ENCODE measurements around the gene CFC1B. TPM values are rescaled to one million over a fixed set of nuclear protein-coding genes. Genes with fewer than 3 reads are reported as not detected.
"Not testable (repeated sequence)": the region's sequence is repeated elsewhere in the genome, so short reads cannot be mapped to it uniquely, and the experiment has no call there.

Gene CFC1B
- total and polyA plus RNA-seq, 3 donors from 2014 or later = not detected

- DNase-seq; H3K4me1 ChIP-seq; H3K36me3 ChIP-seq (ENCODE audit: low read depth, missing control alignments); H3K27ac ChIP-seq; intact Hi-C loops (cut with DNase I; ENCODE audit: low total_unique reads); H3K9me3 ChIP-seq; H3K4me3 ChIP-seq; H3K27me3 ChIP-seq: not testable (repeated sequence)
- no CpG with 5 or more reads among the region's 9 CpGs for WGBS, 2 donors
Observed at GRCh38 chr2:130531672-130532071, 10.7 kb downstream of the CFC1B start.

DNA sequence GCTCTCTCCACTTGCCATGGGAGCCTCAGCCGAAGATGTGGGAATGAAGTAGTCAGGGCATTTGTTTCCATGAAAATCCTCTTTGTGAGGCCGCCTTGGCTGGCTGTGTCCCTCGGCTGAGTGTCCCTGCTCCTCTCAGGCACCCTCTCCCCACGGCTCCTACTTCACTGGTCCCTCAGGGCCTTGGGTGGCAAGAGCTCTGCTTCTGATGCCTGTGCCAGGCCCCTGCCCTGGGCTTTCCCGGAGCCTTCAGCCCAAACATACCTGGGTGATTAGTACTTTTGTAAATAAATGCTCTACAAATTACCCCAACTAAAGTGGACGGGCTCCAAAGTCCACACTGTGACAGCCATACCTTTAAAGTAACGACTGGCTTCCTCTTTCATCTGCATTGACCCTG lies 15.6 kb downstream of the CFC1B start:
- intact Hi-C loops (cut with DNase I; ENCODE audit: low total_unique reads); DNase-seq; H3K27ac ChIP-seq; H3K4me1 ChIP-seq; H3K9me3 ChIP-seq; H3K4me3 ChIP-seq; H3K27me3 ChIP-seq; H3K36me3 ChIP-seq (ENCODE audit: low read depth, missing control alignments): not testable (repeated sequence)
- no CpG with 5 or more reads among the region's 7 CpGs for WGBS, 2 donors

DNA sequence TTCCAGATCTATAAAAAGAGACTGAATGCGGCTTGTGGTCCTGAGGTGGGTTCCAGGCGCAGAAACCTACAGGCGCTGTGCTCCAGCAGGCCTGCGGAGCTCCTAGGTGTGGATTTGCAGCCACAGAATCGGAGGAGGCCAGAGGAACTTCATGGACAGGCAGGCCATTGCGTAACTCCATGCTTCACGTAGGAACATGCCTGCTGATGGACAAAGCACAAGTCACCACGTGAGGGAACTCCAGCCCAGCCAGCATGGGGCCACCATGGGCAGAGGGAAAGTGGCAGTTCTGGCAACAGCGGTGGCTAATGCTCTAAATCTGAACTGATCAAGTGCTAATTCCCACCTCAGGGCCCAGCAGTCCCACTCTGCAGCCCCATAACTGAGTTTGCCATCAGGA lies 17.2 kb downstream of the CFC1B start:
- intact Hi-C loops (cut with DNase I; ENCODE audit: low total_unique reads); H3K4me3 ChIP-seq; DNase-seq; H3K9me3 ChIP-seq; H3K4me1 ChIP-seq; H3K36me3 ChIP-seq (ENCODE audit: low read depth, missing control alignments); H3K27me3 ChIP-seq; H3K27ac ChIP-seq: not testable (repeated sequence)
- no CpG with 5 or more reads among the region's 9 CpGs for WGBS, 2 donors

GRCh38 chr2:130542789-130543188 lies 21.8 kb downstream of the CFC1B start:
- H3K27ac ChIP-seq, H3K4me3 ChIP-seq: not testable (repeated sequence)
- WGBS, 2 donors = no CpG with 5 or more reads among the region's 4 CpGs

GRCh38 chr2:130543785-130544528 lies 22.9 kb downstream of the CFC1B start:
- H3K4me1 ChIP-seq; intact Hi-C loops (cut with DNase I; ENCODE audit: low total_unique reads); H3K36me3 ChIP-seq (ENCODE audit: low read depth, missing control alignments); H3K27ac ChIP-seq; H3K27me3 ChIP-seq; H3K9me3 ChIP-seq; DNase-seq; H3K4me3 ChIP-seq: not testable (repeated sequence)
- no CpG with 5 or more reads among the region's 12 CpGs for WGBS, 2 donors

More at GRCh38 chr2:130542789-130543188, 21.8 kb downstream of the CFC1B start:
- H3K9me3 ChIP-seq; H3K36me3 ChIP-seq (ENCODE audit: low read depth, missing control alignments); intact Hi-C loops (cut with DNase I; ENCODE audit: low total_unique reads); DNase-seq; H3K27me3 ChIP-seq; H3K4me1 ChIP-seq: not testable (repeated sequence)

DNA sequence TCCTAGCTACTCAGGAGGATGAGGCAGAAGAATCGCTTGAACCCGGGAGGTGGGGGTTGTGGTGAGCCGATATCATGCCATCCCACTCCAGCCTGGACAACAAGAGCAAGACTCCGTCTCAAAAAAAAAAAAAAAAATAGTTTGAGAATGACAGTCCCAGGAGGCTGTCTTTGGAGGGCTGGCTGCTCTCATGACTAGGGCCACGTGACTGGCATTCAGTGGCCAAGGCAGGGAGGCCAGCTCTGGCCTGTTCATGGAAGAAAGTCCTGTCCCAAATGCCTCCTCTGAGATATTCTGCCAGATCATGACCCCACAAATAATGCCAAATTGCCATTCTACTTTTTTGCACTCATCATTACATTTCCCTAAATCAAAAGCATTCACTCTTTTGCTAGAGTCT lies 24.0 kb downstream of the CFC1B start:
- H3K4me3 ChIP-seq; H3K27me3 ChIP-seq; H3K4me1 ChIP-seq; DNase-seq; H3K9me3 ChIP-seq; intact Hi-C loops (cut with DNase I; ENCODE audit: low total_unique reads); H3K36me3 ChIP-seq (ENCODE audit: low read depth, missing control alignments); H3K27ac ChIP-seq: not testable (repeated sequence)
- WGBS, 2 donors = no CpG with 5 or more reads among the region's 5 CpGs

DNA sequence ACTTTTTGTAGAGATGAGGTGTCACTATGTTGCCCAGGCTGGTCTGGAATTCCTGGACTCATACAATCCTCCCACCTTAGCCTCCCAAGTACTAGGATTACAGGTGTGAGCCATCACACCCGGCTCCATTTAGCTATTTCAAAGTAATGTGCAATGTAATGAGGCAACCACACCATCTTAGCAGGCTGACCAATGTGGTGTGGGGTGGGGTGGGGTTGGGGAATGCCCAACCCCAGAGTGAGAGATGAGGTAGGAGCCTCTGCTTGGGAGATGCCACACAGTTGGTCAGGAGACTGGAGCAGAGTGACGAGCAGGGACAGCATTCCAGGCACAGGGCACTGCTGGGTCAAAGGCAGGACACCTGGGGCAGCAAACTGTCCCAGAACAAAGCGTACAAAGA lies 27.4 kb downstream of the CFC1B start:
- H3K4me3 ChIP-seq; H3K36me3 ChIP-seq (ENCODE audit: low read depth, missing control alignments); H3K4me1 ChIP-seq; intact Hi-C loops (cut with DNase I; ENCODE audit: low total_unique reads); H3K27ac ChIP-seq; DNase-seq; H3K9me3 ChIP-seq; H3K27me3 ChIP-seq: not testable (repeated sequence)
- WGBS, 2 donors = no CpG with 5 or more reads among the region's 3 CpGs

DNA sequence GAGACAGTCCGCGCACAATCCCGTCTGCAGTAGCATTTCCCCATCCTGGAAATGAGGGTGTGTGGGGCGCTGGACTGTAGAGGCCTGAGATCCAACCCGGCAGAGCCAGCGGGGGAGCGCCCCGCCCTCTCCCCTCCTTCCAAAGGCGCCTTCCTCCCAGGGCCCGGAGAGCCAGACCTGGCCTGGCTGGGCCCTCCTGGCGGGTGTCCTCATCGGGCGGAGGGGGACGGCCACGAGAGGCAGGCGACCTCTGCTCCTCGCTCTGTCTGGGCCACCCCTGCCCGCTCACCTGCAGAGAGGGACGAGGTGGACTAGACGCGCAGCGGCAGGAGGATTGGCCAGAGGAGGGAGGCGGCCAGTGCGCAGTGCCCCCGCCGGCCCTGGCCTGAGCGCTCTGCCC lies 28.5 kb downstream of the CFC1B start:
- intact Hi-C loops (cut with DNase I; ENCODE audit: low total_unique reads); H3K27ac ChIP-seq; H3K9me3 ChIP-seq; H3K27me3 ChIP-seq; H3K4me3 ChIP-seq; H3K4me1 ChIP-seq; H3K36me3 ChIP-seq (ENCODE audit: low read depth, missing control alignments); DNase-seq: not testable (repeated sequence)
- WGBS, 2 donors = no CpG with 5 or more reads among the region's 27 CpGs

DNA sequence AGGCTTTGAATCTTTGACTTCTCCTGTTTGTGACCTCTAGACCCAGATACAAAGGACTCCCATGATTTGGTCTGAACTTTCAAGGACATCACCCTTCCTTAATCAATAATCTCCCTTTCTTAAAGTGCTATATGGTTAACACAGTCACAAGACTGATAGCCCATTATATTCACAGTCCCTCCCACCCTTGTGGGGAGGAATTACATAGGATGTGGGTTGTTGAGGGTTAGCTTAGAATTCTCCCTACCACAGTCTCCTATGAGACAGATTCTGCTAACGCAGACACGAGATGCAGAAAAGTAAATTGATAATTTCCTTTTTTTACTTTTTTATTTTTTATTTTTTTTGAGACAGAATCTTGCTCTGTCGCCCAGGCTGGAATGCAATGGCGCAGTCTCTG lies 33.2 kb downstream of the CFC1B start:
- DNase-seq; H3K27ac ChIP-seq; H3K4me3 ChIP-seq; H3K4me1 ChIP-seq; H3K27me3 ChIP-seq; intact Hi-C loops (cut with DNase I; ENCODE audit: low total_unique reads); H3K36me3 ChIP-seq (ENCODE audit: low read depth, missing control alignments); H3K9me3 ChIP-seq: not testable (repeated sequence)
- no CpG with 5 or more reads among the region's 4 CpGs for WGBS, 2 donors

GRCh38 chr2:130556441-130556840 lies 35.4 kb downstream of the CFC1B start:
- DNase-seq; H3K4me3 ChIP-seq; H3K4me1 ChIP-seq; H3K27me3 ChIP-seq; H3K9me3 ChIP-seq; H3K27ac ChIP-seq; H3K36me3 ChIP-seq (ENCODE audit: low read depth, missing control alignments); intact Hi-C loops (cut with DNase I; ENCODE audit: low total_unique reads): not testable (repeated sequence)
- WGBS, 2 donors = no CpG with 5 or more reads among the region's 8 CpGs

DNA sequence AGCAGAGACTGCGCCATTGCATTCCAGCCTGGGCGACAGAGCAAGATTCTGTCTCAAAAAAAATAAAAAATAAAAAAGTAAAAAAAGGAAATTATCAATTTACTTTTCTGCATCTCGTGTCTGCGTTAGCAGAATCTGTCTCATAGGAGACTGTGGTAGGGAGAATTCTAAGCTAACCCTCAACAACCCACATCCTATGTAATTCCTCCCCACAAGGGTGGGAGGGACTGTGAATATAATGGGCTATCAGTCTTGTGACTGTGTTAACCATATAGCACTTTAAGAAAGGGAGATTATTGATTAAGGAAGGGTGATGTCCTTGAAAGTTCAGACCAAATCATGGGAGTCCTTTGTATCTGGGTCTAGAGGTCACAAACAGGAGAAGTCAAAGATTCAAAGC lies 45.1 kb downstream of the CFC1B start:
- H3K9me3 ChIP-seq; H3K27me3 ChIP-seq; H3K4me1 ChIP-seq; intact Hi-C loops (cut with DNase I; ENCODE audit: low total_unique reads); H3K27ac ChIP-seq; H3K4me3 ChIP-seq; H3K36me3 ChIP-seq (ENCODE audit: low read depth, missing control alignments); DNase-seq: not testable (repeated sequence)
- no CpG with 5 or more reads among the region's 4 CpGs for WGBS, 2 donors

- no CpG with 5 or more reads among the region's 3 CpGs for WGBS, 2 donors
Observed at GRCh38 chr2:130571929-130572328, 50.9 kb downstream of the CFC1B start.

DNA sequence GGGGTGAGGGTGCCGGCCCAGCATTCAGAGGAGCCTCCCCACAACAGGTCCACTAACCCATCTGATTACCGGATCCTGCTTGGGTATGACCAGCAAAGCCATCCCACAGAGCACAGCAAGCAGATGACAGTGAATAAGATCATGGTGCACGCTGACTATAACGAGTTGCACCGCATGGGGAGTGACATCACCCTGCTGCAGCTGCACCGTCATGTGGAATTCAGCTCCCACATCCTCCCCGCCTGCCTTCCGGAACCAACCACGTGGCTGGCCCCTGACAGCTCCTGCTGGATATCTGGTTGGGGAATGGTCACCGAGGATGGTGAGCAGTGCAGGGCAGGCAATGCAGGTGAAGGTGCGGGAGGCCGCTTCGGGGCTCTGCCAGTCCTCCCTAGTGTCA lies 53.2 kb downstream of the CFC1B start:
- H3K27me3 ChIP-seq; H3K27ac ChIP-seq; H3K36me3 ChIP-seq (ENCODE audit: low read depth, missing control alignments); intact Hi-C loops (cut with DNase I; ENCODE audit: low total_unique reads); H3K4me1 ChIP-seq; H3K4me3 ChIP-seq; DNase-seq; H3K9me3 ChIP-seq: not testable (repeated sequence)
- WGBS, 2 donors = 88 to 91% methylated on average over 7 to 8 of the region's 13 CpGs

More at GRCh38 chr2:130571929-130572328, 50.9 kb downstream of the CFC1B start:
- H3K4me3 ChIP-seq; H3K27ac ChIP-seq; H3K9me3 ChIP-seq; intact Hi-C loops (cut with DNase I; ENCODE audit: low total_unique reads); DNase-seq; H3K27me3 ChIP-seq; H3K4me1 ChIP-seq; H3K36me3 ChIP-seq (ENCODE audit: low read depth, missing control alignments): not testable (repeated sequence)
